Lower lobe of right lung (tissue), 2 donors: ENCODE data around the gene CCL11. TPM values are rescaled to one million over a fixed set of nuclear protein-coding genes. Genes with fewer than 3 reads are reported as not detected.

ENCODE experiments used
- ATAC-seq, 2 donors: fragments of 200-7000 bp; cut with Tn5 transposase; one replicate each; pipeline ENCODE4 v1.9.1; 2020 to 2022; ENCODE audit warnings: mild to moderate bottlenecking in 2 of 2, moderate library complexity in 2 of 2
- DNase-seq: peaks from one replicate; pipeline ENCODE4 v3.0.0-alpha.2; 2020
- H3K27ac ChIP-seq: fragments of 200-600 bp; one replicate; pipeline ENCODE4 v1.8.0; 2022
- H3K27me3 ChIP-seq: fragments of 200-600 bp; one replicate; pipeline ENCODE4 v1.8.0; 2022; ENCODE audit warnings: low read depth
- H3K36me3 ChIP-seq: fragments of 200-600 bp; one replicate; pipeline ENCODE4 v1.8.0; 2022; ENCODE audit warnings: mild to moderate bottlenecking
- H3K4me1 ChIP-seq: fragments of 200-600 bp; one replicate; pipeline ENCODE4 v1.8.0; 2022
- H3K4me3 ChIP-seq: fragments of 200-600 bp; one replicate; pipeline ENCODE4 v1.8.0; 2022; ENCODE audit warnings: mild to moderate bottlenecking
- H3K9me3 ChIP-seq: fragments of 200-600 bp; one replicate; pipeline ENCODE4 v1.8.0; 2022
- CTCF ChIP-seq: fragments of 200-600 bp; IDR thresholded peaks from one replicate; pipeline ENCODE4 v1.8.0; 2022; ENCODE audit warnings: antibody characterized with exemption, mild to moderate bottlenecking
- intact Hi-C: fragments of 100-400 bp; cut with DNase I; formaldehyde crosslinking; loops from one replicate; pipeline ENCODE4 v1.11.0; 2022
- long read RNA-seq: library from polyadenylated mRNA; unstranded; transcript quantifications from one replicate; pipeline ENCODE4 v2.0.0, GENCODE V29; 2021
- total RNA-seq: library from RNA; stranded (reverse); fragmentation: NEBNext Ultra II Directional; extraction: Animal tissue kit (Norgen Biotek cat#: 25700); gene quantifications from one replicate; pipeline ENCODE4 v1.2.1, GENCODE V29; 2021
- donor health status: DM: no; HTN: yes; CAD: no; lungs with severe emphysema.

CCL11 gene
- total RNA-seq: 1.1 TPM
- long read RNA-seq, partial matches to known transcripts: 0 of 1 reads
- long read RNA-seq, other reads (novel, unspliced or antisense): 0 of 1 reads

- H3K27ac ChIP-seq: no peak within 1 kb of the TSS
- no peak for DNase-seq
These were observed at the start of gene CCL11 for GRCh38 chr17:34285286-34285792. Gene CCL11 (plus strand): TSS chr17:34285742. CDS start chr17:34285809, 67 bp downstream.

DNA sequence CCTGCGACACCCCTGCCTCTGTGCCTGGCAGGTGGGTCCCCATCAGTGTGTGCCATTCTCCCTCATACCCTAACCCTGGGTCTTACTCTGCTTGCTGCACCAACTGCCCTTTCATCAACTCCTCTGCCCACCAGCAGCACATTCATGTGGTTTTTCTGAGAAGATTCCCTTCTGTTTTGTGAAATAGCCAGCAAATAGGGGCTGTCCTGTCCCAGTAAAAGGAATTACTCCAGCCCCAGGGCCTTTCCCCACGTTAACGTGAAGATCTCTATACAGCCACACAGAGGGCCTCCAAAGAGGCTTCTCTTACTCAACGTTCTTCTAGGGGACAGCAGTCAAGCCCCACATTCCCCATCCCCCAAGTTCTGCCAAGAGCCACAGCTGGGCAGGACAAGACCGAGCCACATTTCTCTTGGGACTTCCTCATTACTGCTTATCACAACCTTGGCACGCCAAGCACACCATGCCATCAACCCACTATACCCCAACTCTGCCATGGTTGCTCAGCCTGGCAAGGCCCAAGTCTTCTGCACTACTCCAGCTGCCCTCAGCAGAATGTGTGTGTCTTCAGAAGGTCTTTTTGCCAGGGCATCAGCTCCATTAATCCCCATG is 49.2 kb upstream of the CCL11 start:
- no peaks in the 10 kb centered on the region for H3K27me3 ChIP-seq
- H3K4me3 ChIP-seq: no peak overlapping the region
- H3K9me3 ChIP-seq: no peaks in the 10 kb centered on the region
- no peaks in the 10 kb centered on the region for H3K36me3 ChIP-seq
- H3K27ac ChIP-seq: peak overlapping the region; percentile 51
- DNase-seq (no peak), ATAC-seq (no peak)
- intact Hi-C loops: no loop called here
- no peak for TF ChIP-seq CTCF
- H3K4me1 ChIP-seq: peaks cover 75% of the 10 kb centered on the region

More at GRCh38 chr17:34285286-34285792, at the start of gene CCL11:
- Histone ChIP-seq H3K9me3 (no peaks in the 10 kb centered on the region), H3K4me1 (no peaks in the 10 kb centered on the region), H3K27me3 (no peaks in the 10 kb centered on the region), H3K36me3 (no peaks in the 10 kb centered on the region), H3K4me3 (no peak within 1 kb of the TSS)
- intact Hi-C loops: no loop called here
- TF ChIP-seq CTCF: no peak
- no peak for ATAC-seq

DNA sequence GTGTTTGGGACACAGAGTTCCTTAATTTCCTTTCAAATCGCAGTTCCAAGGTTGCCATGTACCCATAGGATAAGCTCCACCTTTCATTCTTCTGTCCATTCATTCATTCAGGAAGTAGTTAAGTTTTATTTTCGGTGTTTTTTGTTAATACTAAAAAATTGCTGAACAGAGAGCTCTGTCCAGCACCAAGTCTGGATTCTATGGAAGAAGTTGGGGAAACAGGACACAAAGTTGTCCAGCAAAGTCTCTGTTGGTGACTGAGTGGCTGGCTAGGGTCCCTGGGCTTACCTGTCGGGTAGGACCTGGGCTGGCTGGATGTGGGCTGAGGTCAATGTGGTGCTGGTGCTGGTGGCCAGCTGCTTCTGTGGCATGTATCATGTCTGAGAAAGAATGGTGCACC is 48.1 kb upstream of the CCL11 start:
- DNase-seq (no peak), ATAC-seq (no peak)
- Histone ChIP-seq H3K27ac (no peak overlapping the region), H3K9me3 (no peaks in the 10 kb centered on the region), H3K36me3 (no peaks in the 10 kb centered on the region), H3K4me1 (peaks cover 86% of the 10 kb centered on the region), H3K4me3 (no peak overlapping the region), H3K27me3 (no peaks in the 10 kb centered on the region)
- intact Hi-C loops: no loop called here
- no peak for TF ChIP-seq CTCF

DNA sequence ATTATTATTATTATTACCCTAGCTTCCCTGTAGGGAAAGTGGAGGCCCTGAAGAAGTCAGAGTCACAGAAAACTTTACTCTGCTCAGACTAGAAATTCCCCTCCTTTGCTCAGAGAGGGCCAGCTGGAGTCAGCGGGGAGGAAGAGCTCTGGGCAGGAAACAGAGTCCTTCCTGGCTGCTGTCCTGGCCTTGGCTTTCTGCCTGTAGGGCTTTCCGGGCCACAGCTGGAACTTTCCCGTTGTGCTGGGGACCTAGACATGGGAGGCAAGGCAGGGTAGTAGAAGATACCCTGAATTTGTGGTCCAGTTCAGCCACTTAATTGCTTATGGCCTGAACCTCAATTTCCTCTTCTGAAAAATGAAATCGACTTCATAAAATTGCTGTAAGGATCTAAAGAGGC is 44.5 kb upstream of the CCL11 start:
- Histone ChIP-seq H3K27ac (peak overlapping the region; percentile 43), H3K4me1 (peaks cover 92% of the 10 kb centered on the region), H3K27me3 (no peaks in the 10 kb centered on the region), H3K36me3 (no peaks in the 10 kb centered on the region), H3K9me3 (no peaks in the 10 kb centered on the region), H3K4me3 (no peak overlapping the region)
- DNase-seq: no peak
- intact Hi-C loops: no loop called here
- peak; percentile 27 to 60 for ATAC-seq
- no peak for TF ChIP-seq CTCF

- intact Hi-C loops: no loop called here
- Histone ChIP-seq H3K27me3 (no peaks in the 10 kb centered on the region), H3K36me3 (no peaks in the 10 kb centered on the region), H3K27ac (peak overlapping the region; percentile 43), H3K4me3 (no peak overlapping the region), H3K4me1 (peaks cover 95% of the 10 kb centered on the region), H3K9me3 (no peaks in the 10 kb centered on the region)
- no peak for TF ChIP-seq CTCF
- DNase-seq: no peak
- peak; percentile 54 to 72 for ATAC-seq
These were observed 42.8 kb upstream of the CCL11 start for GRCh38 chr17:34242587-34243363.
